HG02571 (cell line): ENCODE measurements around the gene SH3RF1.

ENCODE experiments used
- ATAC-seq: cut with Tn5 transposase; IDR thresholded peaks from one replicate; pipeline ENCODE4 v1.9.1; 2021; ENCODE audit warnings: mild to moderate bottlenecking, moderate library complexity; ENCODE audit not compliant: unreplicated experiment

Gene SH3RF1

GRCh38 chr4:169080981-169081380 lies 189.8 kb downstream of the SH3RF1 start:
- no peak for ATAC-seq

GRCh38 chr4:169079942-169080827 lies 190.6 kb downstream of the SH3RF1 start:
- peak; percentile 83 for ATAC-seq

- no peak for ATAC-seq
Observed at GRCh38 chr4:169074117-169074516, 196.6 kb downstream of the SH3RF1 start.

GRCh38 chr4:169071747-169072146 lies 199.0 kb downstream of the SH3RF1 start:
- no peak for ATAC-seq

GRCh38 chr4:169070895-169071218 lies 199.9 kb downstream of the SH3RF1 start:
- ATAC-seq = no peak

- ATAC-seq = no peak
Observed at GRCh38 chr4:169070071-169070894, 200.5 kb downstream of the SH3RF1 start.

- no peak for ATAC-seq
Observed at GRCh38 chr4:169068423-169068822, 202.3 kb downstream of the SH3RF1 start.

GRCh38 chr4:169066934-169067333 lies 203.8 kb downstream of the SH3RF1 start:
- ATAC-seq = no peak

GRCh38 chr4:169064296-169064695 lies 206.5 kb downstream of the SH3RF1 start:
- ATAC-seq = no peak

- ATAC-seq = no peak
Observed at GRCh38 chr4:169063441-169063840, 207.3 kb downstream of the SH3RF1 start.

- no peak for ATAC-seq
Observed at GRCh38 chr4:169062897-169063244, 207.9 kb downstream of the SH3RF1 start.

- ATAC-seq = no peak
Observed at GRCh38 chr4:169061386-169061785, 209.4 kb downstream of the SH3RF1 start.

- no peak for ATAC-seq
Observed at GRCh38 chr4:169060391-169061091, 210.2 kb downstream of the SH3RF1 start.

GRCh38 chr4:169059306-169060211 lies 211.2 kb downstream of the SH3RF1 start:
- ATAC-seq = no peak

- no peak for ATAC-seq
Observed at GRCh38 chr4:169058312-169058711, 212.4 kb downstream of the SH3RF1 start.

- ATAC-seq = peak; percentile 64
Observed at GRCh38 chr4:169054879-169055278, 215.9 kb downstream of the SH3RF1 start.

- ATAC-seq = no peak
Observed at GRCh38 chr4:169052594-169052945, 218.2 kb downstream of the SH3RF1 start.

- ATAC-seq = no peak
Observed at GRCh38 chr4:169051761-169052593, 218.8 kb downstream of the SH3RF1 start.

- ATAC-seq = no peak
Observed at GRCh38 chr4:169050881-169051760, 219.6 kb downstream of the SH3RF1 start.
